8988T (cell line): ENCODE results near the gene SCLT1.

Experiments used
- DNase-seq: peaks from one replicate; pipeline ENCODE4 v3.0.0; 2011

SCLT1 gene

DNA sequence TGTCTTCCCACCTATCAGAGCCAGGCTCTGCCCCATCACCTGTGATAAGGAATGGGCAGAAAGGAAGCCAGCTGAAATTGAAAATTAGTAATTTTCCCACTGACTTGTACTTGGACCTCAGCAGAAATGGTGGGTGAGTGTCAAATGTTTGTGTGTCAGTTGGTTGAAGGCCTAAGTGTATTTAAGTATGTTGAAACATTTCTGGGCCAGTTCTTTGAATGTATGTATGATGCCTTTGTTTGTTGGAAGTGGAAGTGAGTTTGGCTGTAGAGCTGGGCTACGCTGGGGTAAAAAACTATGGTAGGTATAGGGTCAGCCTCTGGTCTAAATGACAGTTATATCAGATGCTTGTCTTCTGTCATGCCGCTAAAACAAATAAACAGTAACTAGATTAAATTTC lies 256.1 kb downstream of the SCLT1 start:
- DNase-seq, result no peak

DNA sequence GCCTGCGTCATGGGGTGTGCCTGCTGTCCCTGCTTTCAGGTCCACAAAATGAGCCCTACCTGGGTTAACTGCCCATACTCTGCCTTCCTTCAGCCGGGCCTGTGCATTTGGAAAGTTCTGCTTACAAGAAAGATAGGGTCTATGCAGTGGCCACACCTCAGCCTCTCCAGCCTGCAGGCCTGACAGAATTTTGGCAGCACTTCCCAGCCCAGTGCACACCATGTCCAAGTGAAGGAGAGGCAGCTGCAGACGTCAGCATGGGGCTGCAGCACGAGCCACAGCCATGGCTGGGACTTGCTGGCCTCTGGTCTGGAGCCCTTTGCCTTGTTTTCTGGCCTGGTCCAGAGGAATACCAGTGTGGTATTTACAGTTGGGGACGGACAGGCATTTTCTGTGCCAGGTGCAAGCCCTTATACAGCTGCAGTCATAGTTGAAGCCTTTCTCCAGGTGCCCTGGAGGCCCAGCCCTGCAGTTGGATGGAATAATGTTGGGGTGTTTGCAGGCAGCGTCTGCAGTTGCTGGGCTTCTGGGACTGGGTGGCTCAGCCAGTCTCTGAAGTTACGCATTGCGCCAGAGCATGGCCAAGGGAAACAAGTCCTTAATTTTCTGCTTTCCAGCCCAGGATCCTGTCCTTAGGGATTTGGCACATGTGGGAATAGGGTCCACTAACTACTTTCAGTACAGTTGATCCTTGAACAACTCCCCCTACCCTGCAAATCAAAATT lies 257.7 kb downstream of the SCLT1 start:
- DNase-seq, result no peak
